Left ventricle myocardium superior (tissue), 1 donor: ENCODE data around the gene FEN1. TPM values are rescaled to one million over a fixed set of nuclear protein-coding genes. Genes with fewer than 3 reads are reported as not detected.

Experiments used
- ATAC-seq: fragments of 200-7000 bp; cut with Tn5 transposase; one replicate; pipeline ENCODE4 v1.9.1; 2020; ENCODE audit warnings: mild to moderate bottlenecking, moderate library complexity
- DNase-seq: peaks from one replicate; pipeline ENCODE4 v3.0.0-alpha.2; 2020
- intact Hi-C: fragments of 100-400 bp; cut with micrococcal nuclease; formaldehyde crosslinking; loops from one replicate; pipeline ENCODE4 v1.11.0; 2022
- total RNA-seq: library from RNA; stranded (reverse); fragmentation: NEBNext Ultra II Directional; extraction: Animal tissue kit (Norgen Biotek cat#: 25700); gene quantifications from one replicate; pipeline ENCODE4 v1.2.1, GENCODE V29; 2021
- donor health status: DM: no; HTN: yes; CAD: no; lungs with severe emphysema.

The FEN1 gene
- total RNA-seq, 1 donor from 2014 or later: 6.4 TPM

GRCh38 chr11:61787928-61788491, 4.7 kb upstream of the FEN1 start:
- intact Hi-C loops: no loop called here
- no peak for ATAC-seq
- no peak for DNase-seq

GRCh38 chr11:61791737-61792309, 888 bp upstream of the FEN1 start:
- peak; percentile 52 for ATAC-seq
- no peak for DNase-seq
- intact Hi-C loops: loop anchor here (10.0 kb wide), 1 partner anchor 293 kb away; no protein-coding TSS in a partner anchor

GRCh38 chr11:61793083-61793828, 545 bp downstream of the FEN1 start:
- DNase-seq (no peak), ATAC-seq (no peak)
- intact Hi-C loops: loop anchor here (10.0 kb wide), 1 partner anchor 292 kb away; no protein-coding TSS in a partner anchor

- DNase-seq: no peak
Observed at GRCh38 chr11:61793829-61794204, 1.1 kb downstream of the FEN1 start.

GRCh38 chr11:61794579-61794978, 1.9 kb downstream of the FEN1 start:
- ATAC-seq (no peak), DNase-seq (no peak)
- intact Hi-C loops: loop anchor here (10.0 kb wide), 1 partner anchor 290 kb away; no protein-coding TSS in a partner anchor

More at GRCh38 chr11:61793829-61794204, 1.1 kb downstream of the FEN1 start:
- ATAC-seq: no peak
- intact Hi-C loops: loop anchor here (10.0 kb wide), 1 partner anchor 291 kb away; no protein-coding TSS in a partner anchor

GRCh38 chr11:61795459-61795858, 2.7 kb downstream of the FEN1 start:
- intact Hi-C loops: loop anchor here (10.0 kb wide), 1 partner anchor 289 kb away; no protein-coding TSS in a partner anchor
- ATAC-seq (no peak), DNase-seq (no peak)

- no peak for ATAC-seq
- DNase-seq: no peak
- intact Hi-C loops: loop anchor here (10.0 kb wide), 1 partner anchor 289 kb away; no protein-coding TSS in a partner anchor
Observed at GRCh38 chr11:61795876-61796526, 3.3 kb downstream of the FEN1 start.

GRCh38 chr11:61797263-61797944, 4.7 kb downstream of the FEN1 start:
- intact Hi-C loops: loop anchor here (10.0 kb wide), 1 partner anchor 287 kb away; no protein-coding TSS in a partner anchor
- peak; percentile 54 for ATAC-seq
- peak; percentile 68 for DNase-seq

- ATAC-seq (no peak), DNase-seq (no peak)
- intact Hi-C loops: loop anchor here (10.0 kb wide), 2 partner anchors 285 to 305 kb away; no protein-coding TSS in a partner anchor
Observed at GRCh38 chr11:61799665-61800284, 7.1 kb downstream of the FEN1 start.

- DNase-seq (no peak), ATAC-seq (no peak)
- intact Hi-C loops: loop anchor here (10.0 kb wide), 1 partner anchor 304 kb away; no protein-coding TSS in a partner anchor
Observed at GRCh38 chr11:61800331-61801281, 7.9 kb downstream of the FEN1 start.

GRCh38 chr11:61802605-61803004, 9.9 kb downstream of the FEN1 start:
- no peak for ATAC-seq
- intact Hi-C loops: loop anchor here (10.0 kb wide), 1 partner anchor 302 kb away; no protein-coding TSS in a partner anchor

GRCh38 chr11:61803889-61804647, 11.4 kb downstream of the FEN1 start:
- intact Hi-C loops: loop anchor here (10.0 kb wide), 1 partner anchor 301 kb away; no protein-coding TSS in a partner anchor
- no peak for ATAC-seq
- DNase-seq: no peak

More at GRCh38 chr11:61802605-61803004, 9.9 kb downstream of the FEN1 start:
- DNase-seq: no peak

- DNase-seq (no peak), ATAC-seq (no peak)
- intact Hi-C loops: loop anchor here (10.0 kb wide), 1 partner anchor 300 kb away; no protein-coding TSS in a partner anchor
Observed at GRCh38 chr11:61805146-61805545, 12.4 kb downstream of the FEN1 start.

GRCh38 chr11:61806785-61807184, 14.1 kb downstream of the FEN1 start:
- DNase-seq: no peak
- intact Hi-C loops: loop anchor here (10.0 kb wide), 1 partner anchor 298 kb away; no protein-coding TSS in a partner anchor
- ATAC-seq: no peak

GRCh38 chr11:61810671-61811175, 18.0 kb downstream of the FEN1 start:
- intact Hi-C loops: no loop called here
- no peak for ATAC-seq
- no peak for DNase-seq

- intact Hi-C loops: no loop called here
- DNase-seq (no peak), ATAC-seq (no peak)
Observed at GRCh38 chr11:61811831-61812230, 19.1 kb downstream of the FEN1 start.
